Medulla oblongata (tissue), 1 donor: ENCODE measurements around the gene KIRREL3.
A peak's percentile ranks its signal among the peaks of the same experiment; 100 is the strongest.

Source experiments
- DNase-seq: peaks from one replicate; pipeline ENCODE4 v3.0.0-alpha.2; 2015; ENCODE audit errors: extremely low spot score

Gene KIRREL3

GRCh38 chr11:126602993-126603392, 397.6 kb downstream of the KIRREL3 start:
- no peak for DNase-seq

- no peak for DNase-seq
Observed at GRCh38 chr11:126602349-126602940, 398.1 kb downstream of the KIRREL3 start.

GRCh38 chr11:126601550-126602215, 398.9 kb downstream of the KIRREL3 start:
- peak; percentile 22 for DNase-seq

DNA sequence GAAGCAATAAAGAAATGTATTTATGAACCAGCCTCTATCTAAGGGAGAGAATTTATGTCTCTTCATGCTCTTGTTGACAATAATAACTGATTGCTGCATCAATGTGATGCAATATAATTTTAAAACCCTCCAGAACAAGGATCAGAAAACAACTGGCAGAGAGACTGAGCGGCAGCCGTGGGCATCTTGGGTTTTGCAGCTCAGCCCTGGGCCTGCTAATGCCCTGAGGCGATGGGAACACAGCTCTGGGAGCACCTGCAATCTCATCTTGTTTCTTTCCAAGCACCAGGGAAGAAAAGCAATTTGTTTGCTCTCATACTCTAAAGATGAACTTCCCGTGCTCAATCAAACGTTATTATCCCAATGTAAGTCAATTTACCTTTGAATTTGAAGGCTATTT, 399.4 kb downstream of the KIRREL3 start:
- DNase-seq: no peak

- no peak for DNase-seq
Observed at GRCh38 chr11:126599217-126599897, 401.2 kb downstream of the KIRREL3 start.

DNA sequence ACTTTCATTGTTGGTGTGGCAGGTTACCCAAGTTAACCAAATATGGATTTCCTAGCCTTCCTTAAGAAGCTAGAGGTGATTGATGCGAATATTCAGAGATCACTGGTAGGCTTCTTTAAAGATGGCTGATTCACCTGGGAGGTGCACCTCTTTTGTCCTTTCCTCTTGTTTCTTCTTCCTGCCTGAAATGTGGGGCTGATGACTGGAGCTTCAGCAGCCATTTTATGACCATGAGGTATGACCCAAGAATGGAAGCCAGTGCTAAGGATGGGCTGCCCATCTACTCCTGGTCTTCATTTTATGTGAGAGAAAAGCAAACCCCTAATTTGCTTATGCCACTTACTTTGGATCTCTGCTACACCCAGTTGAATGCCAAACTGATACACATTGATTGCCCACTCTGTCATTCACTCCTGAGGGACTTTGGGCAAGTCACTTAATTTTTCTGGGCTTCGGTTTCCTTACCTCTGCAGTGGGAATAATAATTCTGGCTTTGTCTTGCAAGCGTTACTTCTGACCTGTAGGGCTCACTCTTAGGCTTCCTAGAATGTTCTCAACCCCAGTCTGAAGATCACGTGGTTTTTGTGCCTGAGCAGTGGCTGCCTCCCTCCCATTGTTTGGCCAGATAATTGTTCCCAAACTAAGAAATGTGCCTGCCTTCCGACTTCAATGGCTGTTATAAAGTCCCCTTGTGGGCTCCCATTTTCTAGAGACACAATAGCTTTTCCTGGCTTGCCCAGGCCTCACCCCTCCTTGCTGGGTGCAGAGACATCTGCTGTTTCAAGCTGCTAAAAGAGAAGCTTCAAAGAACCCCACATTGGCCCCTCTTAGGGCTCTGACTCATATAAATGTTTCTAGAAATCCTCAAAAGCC, 402.0 kb downstream of the KIRREL3 start:
- DNase-seq: no peak

DNA sequence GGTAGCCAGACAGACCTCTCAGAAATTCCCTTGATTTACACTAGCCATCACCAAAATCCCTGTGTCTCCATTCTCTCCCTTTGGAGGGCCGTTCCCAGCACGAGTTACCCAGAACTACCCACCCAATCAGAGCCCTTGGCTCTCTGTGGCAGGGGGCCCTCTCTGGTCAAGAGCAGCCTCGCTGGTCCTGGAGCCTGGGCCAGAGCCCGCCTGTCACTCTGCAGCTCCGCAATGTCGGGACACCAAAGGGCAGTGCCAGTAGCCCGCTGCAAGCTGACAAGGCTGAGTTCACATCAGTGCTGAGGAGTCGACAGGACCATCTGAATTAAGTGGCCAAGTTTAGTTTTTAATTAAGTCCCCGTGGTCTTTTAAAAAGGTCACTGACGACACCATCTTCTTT, 403.5 kb downstream of the KIRREL3 start:
- DNase-seq: no peak

DNA sequence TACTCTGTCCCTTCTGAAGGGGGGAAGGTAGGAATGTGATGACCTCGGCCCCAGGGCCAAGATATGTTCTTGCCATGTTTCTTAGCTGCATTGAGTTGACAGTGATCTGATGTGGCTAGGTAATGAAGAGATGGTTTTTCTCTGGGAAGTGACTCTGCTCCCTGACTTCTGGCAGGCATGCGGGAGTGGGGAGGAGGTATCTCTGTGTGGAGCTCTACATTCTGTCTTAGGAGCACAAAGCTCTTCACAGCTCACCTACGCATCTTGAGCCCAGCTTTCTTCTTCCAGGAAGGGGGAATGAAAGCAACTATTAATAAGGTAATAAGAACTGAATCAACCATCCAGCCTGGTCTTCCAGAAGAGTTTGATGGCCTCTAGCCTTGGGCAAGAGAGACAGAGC, 404.1 kb downstream of the KIRREL3 start:
- no peak for DNase-seq

DNA sequence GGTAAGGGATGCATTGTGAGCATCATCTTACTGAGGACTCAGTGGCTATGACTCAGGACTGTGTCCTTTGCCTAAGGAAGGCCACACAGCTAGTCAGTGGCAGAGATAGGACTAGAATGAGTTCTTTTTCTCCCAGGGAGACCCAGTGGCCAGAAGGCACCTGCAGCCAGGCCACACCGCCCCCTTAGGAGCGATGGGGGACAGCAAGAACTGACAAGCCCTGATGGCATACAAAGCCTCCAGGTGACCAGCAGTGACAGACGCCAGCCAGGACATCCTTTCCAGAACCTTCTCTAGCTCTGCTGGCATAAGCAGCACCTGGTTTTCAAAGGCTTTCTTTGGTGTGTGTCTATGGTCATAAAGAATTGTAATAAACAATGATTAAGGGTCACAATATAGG, 405.0 kb downstream of the KIRREL3 start:
- DNase-seq: no peak

GRCh38 chr11:126594921-126595367, 405.6 kb downstream of the KIRREL3 start:
- no peak for DNase-seq

- no peak for DNase-seq
Observed at GRCh38 chr11:126592496-126593410, 407.8 kb downstream of the KIRREL3 start.

- no peak for DNase-seq
Observed at GRCh38 chr11:126591966-126592489, 408.5 kb downstream of the KIRREL3 start.

DNA sequence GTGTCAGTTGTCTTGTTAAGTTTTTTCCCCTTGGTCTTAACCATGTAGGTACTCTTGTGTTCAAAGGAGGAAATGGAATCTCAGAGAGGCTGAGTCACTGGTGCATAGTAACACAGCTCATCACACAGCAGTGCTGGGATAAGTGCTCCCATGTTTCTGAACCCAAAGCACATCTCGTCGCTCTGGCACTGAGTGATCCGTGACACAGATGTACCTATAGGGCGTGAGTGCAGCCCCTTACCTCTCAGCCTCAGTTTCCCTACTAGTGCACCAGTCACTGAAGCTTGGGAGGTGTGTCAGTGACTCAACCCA, 411.1 kb downstream of the KIRREL3 start:
- no peak for DNase-seq

DNA sequence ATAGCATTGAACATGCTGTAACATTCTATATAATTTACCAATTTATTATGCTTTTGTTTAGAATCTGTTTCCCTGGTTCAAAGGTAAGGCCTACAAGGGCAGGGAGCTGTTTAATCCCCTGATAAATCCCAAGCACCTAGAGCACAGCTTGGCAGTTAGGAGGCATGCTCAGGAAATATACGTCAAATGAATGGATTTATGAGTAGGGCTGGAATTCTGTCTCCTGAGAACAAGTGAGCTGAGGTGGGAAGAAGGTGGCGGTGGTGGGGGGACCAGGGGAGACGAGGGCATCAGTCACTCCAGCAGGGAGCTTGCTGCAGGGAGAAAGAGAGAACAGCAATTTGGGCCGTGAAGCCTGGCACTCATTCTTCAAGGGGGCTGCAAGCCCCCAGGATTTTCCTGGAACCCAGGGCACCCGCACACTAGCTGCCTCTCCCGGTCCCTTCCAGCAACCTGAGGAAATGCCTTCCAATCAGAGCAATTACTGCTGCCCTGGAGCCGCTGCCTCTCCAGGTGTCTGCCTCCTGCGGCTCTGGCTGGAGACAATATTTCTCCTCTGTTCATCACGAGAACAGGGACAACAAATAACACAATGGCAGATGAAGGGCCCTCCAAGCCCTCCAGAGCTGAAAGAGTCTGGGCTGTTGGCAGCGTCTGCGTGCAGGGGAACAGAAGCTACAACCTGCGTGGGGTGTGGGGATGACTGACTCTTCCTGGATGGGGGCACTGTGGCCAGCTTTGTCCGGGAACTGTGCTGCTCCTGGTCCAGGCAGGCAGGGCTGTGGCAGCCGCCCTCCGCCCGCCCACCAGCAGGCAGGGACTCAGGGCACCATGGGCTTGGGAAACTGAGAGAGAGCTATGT, 411.7 kb downstream of the KIRREL3 start:
- DNase-seq: no peak

GRCh38 chr11:126587541-126587940, 413.0 kb downstream of the KIRREL3 start:
- DNase-seq: no peak

DNA sequence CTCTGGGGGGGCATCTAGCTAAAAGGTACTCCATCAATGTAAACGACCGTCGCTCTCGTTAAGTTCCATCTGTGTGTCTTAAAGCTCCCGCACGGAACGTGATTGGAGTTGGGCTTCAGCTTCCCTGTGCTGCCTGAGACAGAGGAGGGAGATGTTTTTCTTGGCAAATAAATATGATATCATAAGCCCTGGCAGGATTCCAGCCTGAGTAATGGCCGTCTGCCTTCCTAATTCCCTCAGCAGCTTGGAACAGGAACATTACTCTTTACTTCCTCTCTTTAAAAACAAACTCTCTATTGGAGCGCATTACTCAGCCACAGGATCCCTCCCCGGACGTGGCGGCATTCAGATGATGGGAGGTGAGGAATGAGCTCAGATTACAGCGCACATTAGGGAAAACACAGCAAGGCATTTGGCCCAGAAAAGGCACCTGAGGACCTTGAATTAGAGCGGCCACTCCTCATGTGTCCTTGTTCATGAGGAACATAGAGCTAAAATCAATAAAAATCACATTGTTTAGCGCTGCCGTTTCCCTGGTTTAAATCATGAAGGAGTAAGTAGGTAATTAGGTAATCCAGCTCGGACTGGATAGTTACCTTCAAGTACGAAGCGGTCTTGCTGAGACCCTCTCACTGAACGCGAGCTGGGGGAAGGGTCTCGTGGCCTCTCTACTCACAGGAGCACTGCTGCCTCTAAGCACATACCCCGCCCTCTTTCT, 414.6 kb downstream of the KIRREL3 start:
- DNase-seq: no peak

- DNase-seq: no peak
Observed at GRCh38 chr11:126585388-126585773, 415.2 kb downstream of the KIRREL3 start.

GRCh38 chr11:126583594-126584427, 416.8 kb downstream of the KIRREL3 start:
- DNase-seq: no peak
